ENCODE results near the gene TTI1.
"Not testable (repeated sequence)": the region's sequence is repeated elsewhere in the genome, so short reads cannot be mapped to it uniquely, and the experiment has no call there.

Gene TTI1

DNA sequence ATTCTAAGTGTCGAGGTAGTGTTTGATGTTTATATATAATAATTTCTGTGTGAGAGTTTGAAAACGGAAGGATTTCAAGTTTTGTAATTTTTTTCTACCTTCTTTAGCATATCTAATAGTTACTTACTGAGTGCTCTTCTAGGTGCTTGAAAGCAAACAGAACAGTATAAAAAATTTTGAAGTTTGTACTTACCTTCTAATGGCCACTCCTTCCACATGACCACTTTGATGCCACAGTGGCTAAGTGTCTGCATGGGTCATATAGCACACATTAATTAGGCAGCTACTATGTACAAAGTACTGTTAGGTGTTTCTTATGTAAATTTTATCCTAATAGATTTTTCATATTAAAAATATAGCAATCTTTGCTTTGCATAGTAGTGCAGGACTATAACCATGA, 21.4 kb upstream of the TTI1 start:
- DNase-seq: no peak

DNA sequence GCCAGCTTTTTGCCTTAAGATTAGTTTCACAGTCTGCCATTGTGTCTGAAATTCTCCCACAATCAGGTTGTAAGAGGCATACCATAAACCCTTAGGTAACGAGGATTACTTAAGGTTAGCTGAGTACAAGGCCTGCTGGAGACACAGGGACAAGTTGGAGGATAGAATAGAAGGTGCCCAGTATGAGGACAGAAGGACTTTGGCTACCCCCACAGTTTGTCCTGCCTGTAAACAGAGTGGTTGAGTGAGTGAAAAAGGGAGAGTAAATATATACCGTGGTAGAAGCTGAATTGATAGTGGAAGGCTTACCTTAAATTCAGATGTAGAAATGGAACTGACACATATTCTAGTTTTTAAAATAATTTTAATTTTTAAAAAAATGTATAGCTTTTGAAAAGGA, 19.6 kb upstream of the TTI1 start:
- no peak for DNase-seq

DNA sequence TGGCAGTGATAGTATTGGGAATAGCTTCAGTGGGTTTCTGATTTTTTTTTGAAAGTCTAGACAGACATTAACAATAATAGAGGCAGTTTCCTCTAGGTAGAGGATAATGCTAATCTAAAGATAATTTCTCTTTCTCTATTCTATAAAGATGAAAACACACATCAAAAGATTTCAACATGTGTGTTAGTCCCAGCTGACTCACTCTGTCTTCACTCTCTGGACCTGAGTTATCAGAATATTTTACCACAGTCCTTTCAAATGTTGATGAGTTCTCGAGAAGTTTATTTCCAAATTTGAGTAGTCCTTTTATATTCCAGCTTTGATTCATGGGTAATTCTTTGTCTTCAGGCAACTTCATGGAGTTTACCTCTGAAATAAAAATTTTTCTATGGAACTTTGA, 17.4 kb upstream of the TTI1 start:
- DNase-seq: no peak

DNA sequence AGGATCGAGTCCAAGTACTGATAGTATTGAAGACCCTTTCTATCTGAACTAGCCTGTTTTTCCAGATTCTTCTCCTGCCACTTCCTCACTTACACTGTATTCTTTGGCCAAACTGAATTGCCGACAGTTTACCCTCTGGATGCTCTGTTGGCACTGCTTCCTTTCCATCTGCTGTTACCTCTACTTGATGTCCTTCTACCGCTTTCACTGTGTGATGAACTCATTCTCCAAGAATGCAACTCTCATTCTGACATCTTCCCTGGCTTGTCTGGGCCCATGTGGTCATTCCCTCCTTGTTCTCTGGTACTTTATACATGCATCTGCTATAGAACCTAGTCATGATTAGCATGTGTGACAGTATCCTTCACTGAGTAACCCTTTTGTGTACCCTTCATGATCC, 16.5 kb upstream of the TTI1 start:
- DNase-seq: no peak

DNA sequence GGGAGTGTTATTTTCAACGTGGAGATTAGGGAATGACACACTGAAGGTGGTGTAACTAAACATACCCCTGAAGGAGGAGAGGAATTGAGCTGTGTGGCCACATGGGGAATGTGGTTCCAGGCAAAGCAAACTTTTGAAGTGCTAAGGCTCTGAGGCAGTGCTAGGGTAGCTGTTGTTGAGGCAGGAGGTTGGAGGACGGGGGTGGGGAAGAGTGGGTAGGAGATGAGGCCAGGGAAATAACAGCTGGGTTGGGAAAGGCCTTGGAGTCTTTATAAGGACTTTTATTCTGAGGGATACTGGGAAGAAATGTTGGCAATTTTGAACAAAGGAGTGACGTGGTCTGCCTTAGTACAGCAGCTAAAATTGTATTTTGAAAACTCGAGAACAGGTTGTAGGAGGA, 13.3 kb upstream of the TTI1 start:
- no peak for DNase-seq

DNA sequence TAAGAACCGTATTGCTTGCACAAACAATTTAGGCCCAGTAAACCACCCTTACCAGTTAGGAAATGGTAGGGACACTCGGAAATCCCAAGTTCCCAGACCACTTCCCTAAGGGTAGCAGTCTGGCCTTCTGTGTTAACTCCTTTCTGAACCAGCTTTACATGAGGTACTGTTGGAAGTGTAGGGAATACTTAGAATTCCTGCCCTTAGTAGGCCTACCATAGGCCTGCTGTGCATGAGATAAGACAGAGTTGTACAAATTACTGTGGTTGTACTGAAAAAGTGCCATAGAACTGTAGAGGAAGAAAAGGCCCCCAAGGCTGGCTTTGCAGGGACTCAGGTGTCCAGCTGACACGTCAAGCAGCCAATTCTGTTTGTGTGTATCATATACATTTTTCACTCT, 11.4 kb upstream of the TTI1 start:
- DNase-seq: no peak

DNA sequence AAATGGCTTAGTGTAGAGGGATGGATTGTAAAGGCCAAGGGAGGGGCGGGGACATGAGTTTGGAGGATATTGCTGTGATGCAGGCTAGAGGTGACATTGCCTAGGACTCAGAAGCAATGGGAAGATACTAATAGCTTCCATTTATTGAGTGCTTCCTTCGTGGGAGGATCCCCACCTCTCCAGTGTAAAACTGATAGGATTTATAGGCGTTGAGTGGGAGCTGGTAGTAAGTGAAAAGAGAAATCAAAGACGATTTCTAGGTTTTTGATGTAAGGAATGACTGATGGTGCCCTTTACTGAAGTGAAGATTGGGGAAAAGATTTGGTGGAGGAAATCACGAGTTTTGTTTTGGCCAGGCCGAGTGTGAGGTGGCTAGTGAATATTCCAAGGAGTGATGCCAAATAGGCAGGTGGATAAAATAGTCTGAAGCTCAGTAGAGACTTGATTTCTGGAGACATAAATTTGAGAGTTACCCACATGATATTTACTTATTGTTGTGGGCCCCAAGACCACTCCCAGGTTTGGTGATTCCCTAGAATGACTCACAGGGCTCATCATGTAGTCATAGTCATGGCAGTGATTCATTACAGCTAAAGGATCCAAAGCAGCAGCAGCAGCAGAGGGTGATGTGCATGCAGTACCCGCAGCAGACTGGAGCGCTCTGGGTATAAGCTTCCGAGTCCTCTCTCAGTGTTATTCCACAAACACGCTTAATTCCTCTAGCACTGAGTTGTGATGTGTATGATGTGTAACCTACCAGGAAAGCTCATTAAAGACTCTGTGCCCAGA, 10.4 kb upstream of the TTI1 start:
- no peak for DNase-seq

DNA sequence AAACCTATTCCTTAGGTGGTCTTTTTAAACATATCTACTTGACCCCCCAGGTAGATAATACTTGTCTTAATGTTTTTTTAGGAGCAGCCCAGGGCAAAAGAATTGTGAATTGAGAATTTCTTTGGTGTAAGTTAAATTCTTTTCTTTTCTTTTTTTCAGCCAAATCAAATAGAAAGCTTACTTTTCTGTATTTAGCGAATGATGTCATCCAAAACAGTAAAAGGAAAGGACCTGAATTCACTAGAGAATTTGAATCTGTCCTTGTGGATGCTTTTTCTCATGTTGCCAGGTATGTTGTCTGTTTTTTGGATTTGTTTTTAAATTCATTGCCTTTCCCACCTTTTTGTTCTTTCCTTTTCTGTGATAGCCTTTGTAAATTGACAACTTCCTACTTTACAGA, 7.0 kb upstream of the TTI1 start:
- no peak for DNase-seq

DNA sequence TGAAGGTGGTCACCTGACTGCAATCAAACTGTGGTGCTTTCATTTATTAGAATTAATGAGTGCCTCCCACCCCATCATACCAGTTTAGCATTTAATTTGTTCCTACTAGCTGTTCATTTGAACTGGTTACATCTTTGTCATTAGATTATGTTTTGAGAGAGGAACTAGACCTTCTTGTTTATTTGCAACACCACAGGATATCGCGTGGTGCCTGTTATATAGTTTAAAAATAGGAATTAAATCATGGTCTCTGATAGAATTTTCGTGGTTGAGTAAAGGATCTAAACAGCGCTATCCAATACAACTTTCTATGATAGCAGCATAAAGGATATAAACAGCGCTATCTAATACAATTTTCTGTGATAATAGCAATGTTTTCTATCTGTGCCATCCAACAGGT, 3.1 kb upstream of the TTI1 start:
- no peak for DNase-seq

DNA sequence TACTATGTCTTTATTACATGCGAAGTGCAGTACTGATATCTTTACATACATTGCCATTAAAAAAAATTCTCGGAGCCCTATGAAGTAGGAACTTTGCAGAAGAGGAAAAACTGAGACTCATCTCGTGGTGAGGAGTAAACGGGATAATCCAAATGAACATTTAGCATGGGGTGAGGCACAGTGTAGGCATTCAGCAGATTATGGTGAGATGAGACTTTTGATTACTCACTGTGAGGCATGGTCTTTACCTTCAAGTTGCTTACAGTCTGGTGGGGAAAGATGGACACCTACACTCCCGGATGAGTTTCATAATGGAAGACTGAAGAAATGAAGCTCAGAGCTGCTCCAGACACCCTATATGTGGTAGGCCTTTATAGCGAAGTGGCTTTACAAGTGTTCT, 1.7 kb upstream of the TTI1 start:
- DNase-seq: no peak

DNA sequence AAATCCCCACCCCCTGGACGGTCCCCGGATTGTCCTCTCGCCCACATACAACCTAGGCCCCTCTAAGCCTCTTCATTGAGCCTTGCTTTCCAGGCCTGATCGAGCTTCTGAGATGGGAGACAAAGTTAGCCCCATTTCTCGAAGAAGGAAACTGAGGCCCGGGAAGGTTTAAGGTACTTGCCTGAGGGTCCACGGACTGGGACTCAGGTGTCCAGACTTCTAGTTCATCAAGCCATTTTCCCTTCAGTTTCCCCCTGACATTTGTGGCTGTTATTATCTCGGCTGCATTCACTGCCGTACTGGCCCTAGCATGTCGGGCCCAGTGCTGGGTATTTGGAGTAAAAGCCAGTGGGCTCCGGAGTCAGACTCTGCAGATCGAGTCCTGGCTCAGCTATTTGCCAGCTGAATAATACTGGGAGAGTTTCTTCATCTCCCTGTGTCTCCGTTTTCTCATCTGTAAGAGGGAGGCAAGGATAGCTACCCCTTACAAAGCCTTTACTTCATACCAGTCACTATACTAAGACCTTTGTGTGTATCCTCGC, 923 bp upstream of the TTI1 start:
- DNase-seq: peak in 1 of 2 experiments; percentile 28

DNA sequence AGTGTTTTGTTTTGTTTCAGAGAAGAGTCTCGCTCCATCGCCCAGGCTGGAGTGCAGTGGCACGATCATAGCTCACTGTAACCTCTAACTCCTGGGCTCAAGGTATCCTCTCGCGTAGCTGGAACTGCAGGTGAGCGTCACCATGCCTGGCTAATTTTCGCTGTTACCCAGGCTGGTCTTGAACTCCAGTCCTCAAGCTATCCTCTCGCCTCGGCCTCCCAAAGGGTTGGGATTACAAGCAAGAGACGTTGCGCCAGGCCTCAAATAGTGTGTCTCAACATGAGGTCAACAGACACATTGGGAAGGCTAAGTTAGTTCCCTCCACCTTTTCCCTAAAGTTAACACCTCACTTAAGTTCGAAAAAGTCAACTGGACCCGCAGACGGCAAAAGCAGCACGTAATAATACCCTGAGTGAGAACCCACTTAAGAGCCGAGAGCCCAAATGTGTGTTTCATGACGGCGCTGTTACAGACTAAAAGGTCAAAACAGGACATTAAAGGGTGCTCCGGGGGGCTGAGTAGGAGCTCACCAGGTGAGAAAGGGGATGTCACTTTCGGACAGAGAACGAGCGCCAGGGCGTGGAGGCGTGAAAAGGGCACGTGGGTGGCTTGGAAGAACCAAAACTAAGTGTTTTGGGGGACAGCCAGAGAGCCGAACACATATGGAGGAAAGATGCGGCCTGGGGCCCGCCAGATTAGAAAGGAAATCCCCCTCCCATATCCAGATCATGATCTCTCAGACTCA, 499 bp downstream of the TTI1 start:
- peak in 1 of 2 experiments; percentile 60 for DNase-seq

DNA sequence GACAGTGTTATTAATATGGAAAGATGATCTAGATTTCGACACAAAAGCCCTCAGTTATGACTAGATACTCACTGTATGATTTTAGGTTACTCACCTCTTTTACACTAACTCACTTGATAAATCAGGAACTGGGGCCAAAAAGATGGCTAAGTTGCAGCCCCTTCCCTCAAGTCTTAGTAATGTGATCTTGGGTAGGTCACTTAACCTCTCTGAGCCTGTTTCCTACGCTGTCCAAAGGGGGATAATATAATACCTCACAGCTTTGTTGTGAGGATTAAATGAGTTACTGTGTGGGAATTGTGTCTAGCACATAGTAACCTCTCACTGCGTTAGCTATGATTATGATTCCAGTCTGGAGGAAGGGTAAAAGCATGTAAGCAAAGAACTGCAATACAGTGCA, 1.3 kb downstream of the TTI1 start:
- DNase-seq: no peak

DNA sequence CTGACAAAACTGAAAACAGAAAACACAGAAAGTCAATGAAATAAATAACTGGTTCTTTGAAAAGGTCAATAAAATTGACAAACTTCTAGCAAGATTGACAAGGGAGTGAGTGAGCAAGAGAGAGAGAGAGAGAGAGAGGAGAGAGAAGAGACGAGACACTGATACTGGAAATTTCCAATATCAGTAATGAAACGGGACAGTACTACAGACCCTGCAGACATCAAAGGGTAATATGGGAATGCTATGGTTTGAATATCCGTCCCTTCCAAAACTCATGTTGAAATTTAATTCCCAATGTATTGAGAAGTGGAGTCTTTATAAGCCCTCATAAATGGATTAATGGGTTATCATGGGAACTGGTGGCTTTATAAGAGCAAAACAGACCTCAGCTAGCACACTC, 3.8 kb downstream of the TTI1 start:
- DNase-seq: no peak

DNA sequence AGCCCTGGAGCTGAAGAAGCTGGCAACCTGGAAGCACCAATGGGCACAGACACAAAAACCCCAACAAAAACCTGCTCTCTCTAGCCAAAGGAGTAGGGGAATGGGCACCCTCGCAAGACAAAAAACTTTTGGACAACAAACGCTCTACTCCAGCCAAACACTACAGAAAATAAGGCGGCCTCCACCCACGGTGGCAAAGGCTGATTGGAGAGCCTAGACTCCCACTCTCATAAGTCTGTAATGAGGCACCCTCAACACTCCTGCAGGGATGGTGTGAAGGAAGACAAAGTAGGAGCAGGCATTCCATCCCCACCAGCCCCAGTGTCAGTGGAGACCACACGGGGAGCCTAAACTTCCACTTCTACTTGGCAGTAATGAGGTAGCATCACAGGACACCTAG, 8.8 kb downstream of the TTI1 start:
- DNase-seq: no peak

DNA sequence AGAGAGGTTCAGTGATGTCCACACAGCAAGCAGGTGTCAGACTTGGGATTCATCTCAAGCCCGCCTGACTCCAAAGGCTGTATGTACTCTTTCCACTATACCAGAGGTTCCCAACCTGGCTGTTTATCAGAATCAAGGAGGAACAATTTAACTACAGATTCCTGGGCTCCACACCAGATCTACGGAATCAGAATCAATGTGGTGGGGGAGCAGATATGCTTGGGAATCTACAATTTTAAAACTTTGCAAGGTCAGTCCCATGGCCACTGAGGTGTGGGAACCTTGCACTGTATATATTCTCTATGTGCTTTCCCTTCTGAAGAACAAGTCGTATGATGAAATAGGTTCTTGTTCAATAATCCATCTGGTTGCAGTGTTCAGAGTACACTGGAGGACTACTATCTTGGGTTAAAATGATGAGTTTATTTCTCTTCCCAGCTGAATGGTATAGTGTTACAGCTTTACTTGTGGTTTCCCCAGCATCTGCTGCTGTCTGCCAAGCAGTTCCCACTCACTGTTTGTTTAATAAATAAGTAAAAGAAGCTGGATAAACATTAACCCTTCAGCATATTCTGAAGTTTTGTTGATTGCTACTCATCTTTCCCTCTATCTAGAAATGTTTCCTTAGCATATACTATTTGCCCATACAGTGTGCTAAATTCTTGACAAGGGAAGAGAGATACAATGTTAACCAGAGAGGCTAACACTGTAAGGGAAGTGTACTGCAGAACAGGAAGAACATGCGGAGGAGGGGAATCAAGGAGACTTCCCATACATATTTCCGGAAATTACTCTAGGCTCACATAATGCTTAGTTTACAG, 9.9 kb downstream of the TTI1 start:
- peak in 1 of 2 experiments; percentile 20 for DNase-seq

DNA sequence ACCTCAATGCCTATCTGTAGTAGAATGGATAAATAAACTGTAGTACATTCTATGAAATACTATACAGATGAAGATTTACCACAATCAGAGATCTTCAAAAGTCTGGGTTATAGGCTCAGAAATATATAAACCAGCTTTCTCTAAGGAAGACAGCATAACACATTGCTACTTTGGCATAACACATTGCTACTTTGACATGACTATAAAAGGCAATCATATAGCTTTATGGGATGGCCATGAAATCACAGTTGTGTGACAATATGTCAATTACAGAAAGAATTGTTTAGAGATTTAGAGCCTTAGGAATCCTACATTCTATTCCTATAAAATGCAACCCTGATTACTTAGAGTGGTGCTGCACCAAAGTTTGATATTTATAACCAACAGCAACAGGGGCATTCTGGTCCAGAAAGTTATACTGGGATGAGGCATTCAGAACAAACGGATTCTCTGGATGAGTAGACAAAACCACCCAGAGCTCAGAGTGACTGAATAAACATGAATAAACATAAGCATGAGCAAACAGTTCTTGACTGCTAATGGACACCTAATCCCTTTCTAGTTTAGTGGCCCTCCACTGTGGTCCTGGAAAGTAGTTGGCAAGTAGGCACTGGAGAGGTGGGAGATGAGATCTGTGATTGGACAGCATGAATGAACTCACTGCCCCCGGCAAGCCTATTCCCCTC, 12.0 kb downstream of the TTI1 start:
- peak; percentile 7 to 70 for DNase-seq

DNA sequence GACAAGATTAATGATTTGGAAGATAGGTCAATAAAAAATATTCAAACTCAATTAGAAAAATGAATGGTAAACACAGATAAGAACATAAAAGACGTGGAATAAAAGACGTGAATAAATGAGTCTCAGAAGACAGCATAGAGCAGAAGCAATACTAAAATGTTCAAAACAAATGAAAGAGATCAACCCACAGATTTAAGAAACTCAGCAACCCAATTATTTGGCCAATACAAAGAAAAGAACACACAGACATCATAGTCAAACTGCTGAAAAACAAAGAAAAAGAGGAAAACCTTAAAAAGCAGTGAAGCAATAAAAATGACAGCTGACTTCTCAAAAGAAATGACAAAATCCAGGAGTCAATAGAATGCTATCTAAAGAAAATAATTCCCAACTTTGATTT, 14.9 kb downstream of the TTI1 start:
- no peak for DNase-seq

DNA sequence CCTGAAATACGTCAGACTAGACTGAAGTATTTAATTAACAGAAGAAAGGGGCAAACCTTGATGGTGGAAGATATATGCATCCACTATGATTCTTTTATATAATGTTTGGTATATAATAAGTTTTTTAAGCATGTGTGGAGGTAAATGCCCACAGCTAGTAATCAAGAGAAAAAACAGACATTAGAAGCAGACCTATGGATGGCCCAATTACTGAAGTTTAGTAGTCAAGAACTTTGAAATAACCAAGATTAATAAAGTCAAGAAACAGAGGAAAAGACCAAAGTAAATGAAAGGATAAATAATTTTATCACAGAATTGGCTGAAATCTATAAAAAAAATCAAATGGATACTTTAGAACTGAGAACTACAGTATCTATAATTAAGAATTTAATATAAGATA, 15.3 kb downstream of the TTI1 start:
- no peak for DNase-seq

DNA sequence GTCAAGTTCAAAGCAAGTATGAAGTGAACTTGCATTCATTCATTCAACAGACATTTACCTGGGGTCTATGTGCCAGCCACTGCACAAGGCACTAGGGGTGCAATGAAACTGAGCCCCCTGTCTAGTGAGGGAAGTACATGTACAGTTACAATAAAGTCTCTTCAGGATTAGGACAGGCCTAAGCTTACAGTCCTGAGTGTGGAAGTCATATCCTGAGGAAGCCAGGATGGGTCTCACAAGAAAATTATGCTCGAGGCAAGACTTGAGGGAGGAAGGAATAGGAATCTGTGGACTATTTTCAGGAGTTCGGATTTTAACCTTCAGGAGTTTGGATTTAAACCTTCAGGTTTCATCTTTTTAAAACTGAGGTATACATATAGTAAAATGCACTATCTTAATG, 19.4 kb downstream of the TTI1 start:
- no peak for DNase-seq

DNA sequence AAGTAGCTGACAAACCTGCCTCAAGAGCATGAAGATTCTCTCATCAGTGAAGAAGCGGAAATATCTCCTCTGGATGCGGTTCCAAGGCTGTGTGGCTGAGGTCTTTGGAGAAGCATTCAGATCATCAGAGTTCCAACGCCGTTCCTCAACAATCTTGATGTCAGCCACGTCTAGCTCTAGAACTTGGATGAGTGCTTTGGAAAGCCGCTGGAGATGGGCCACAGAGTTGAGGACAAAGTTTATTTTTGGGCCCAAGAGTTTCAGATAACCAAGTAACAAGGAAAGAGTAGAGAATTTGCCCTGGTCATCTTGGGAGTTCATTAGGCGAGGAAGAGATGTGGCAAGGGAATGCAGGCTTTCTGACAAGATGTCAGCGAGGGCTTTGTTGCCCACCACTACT, 20.9 kb downstream of the TTI1 start:
- no peak for DNase-seq

DNA sequence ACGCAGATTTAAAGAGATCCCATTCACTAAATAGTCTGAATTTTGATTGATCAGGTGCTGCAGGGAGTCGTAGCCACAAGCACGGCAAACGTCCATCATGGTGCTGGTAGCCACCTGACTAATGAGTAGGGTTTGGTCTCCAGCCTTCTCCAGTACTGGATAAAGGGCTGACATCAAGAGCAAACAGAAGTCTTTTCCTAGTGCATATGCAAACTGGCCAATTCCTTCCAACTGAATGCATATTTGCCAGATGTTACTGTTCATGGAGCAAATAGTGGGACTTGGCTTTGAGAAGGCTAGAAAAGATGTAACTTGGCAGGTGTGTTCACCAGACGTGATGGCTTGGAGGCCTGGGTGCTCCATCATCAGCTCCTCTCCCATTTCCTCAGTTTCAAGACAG, 21.6 kb downstream of the TTI1 start:
- DNase-seq: no peak

DNA sequence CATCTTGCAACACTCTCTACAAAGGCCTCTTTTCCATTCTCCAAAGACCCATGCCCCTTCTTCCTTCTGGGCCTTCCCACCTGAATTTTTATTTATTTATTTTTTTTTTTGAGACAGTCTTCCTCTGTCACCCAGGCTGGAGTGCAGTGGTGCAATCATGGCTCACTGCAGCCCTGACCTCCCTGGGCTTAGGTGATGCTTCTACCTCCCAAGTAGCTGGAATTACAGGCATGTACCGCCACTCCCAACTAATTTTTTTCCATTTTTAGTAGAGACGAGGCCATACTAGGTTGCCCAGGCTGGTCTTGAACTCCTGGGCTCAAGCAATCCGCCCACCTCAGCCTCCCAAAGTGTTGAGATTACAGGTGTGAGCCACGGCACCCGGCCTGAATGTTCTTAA, 23.8 kb downstream of the TTI1 start:
- DNase-seq: not testable (repeated sequence)

Measured in NCI-H526 (cell line).